SIG-M5 (cell line): ENCODE measurements around the gene PSMB11.

Experiments
- DNase-seq: peaks from one replicate; lab custom pipeline; 2025; lab: John Stamatoyannopoulos, UW

PSMB11 gene

DNA sequence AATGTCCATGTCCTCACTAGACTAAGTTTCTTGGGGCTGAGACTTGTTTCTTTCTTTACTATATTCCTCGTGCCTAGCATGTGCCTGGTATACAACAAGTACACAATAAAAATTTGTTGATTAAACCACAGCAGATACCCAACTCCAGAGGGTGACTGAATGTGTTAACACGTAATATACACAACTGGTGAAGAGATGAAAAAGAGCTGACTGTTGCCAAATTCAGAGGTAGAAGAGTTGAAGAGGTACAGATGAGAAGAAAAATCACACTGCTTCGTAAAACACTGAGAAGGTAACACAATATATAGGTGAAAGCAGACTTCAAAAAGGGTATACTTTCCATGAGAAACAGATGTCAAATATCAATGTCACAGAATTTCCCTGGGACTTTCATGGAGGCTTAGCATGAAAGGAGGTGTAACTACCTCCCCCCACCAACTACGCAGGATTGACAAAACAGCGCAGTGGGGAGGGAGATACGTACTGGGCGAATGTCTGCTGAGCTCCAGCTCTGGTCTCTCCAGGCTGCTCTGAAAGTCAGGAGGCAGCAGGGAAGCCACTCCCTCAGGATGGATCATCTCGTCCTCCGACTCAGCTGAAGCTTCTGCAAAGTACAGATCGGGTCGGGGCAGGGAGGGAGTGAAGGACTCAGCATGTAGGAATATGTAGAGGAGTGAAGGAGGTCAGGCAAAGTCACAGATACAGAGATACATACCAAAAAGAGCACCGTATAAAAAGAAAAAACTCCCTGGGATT is 47.7 kb downstream of the PSMB11 start:
- DNase-seq: no peak

DNA sequence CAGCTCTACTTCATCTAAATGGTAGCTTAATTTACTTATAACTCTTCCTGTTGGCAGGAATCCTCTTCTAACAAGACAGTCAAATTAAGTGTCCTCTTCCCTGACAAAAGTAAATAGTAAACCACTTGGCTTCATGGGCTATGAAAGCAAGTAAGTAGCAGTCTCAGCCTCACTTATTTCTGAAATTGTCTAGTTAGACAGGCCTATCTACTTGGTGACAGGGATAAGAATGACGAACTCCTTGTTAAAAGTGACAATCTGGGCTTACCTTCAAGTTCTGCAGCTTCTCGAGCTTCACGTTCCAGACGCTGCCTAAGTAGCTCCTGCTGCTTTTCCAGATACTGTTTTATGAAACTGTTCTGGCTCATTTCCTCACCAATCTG is 48.2 kb downstream of the PSMB11 start:
- no peak for DNase-seq

DNA sequence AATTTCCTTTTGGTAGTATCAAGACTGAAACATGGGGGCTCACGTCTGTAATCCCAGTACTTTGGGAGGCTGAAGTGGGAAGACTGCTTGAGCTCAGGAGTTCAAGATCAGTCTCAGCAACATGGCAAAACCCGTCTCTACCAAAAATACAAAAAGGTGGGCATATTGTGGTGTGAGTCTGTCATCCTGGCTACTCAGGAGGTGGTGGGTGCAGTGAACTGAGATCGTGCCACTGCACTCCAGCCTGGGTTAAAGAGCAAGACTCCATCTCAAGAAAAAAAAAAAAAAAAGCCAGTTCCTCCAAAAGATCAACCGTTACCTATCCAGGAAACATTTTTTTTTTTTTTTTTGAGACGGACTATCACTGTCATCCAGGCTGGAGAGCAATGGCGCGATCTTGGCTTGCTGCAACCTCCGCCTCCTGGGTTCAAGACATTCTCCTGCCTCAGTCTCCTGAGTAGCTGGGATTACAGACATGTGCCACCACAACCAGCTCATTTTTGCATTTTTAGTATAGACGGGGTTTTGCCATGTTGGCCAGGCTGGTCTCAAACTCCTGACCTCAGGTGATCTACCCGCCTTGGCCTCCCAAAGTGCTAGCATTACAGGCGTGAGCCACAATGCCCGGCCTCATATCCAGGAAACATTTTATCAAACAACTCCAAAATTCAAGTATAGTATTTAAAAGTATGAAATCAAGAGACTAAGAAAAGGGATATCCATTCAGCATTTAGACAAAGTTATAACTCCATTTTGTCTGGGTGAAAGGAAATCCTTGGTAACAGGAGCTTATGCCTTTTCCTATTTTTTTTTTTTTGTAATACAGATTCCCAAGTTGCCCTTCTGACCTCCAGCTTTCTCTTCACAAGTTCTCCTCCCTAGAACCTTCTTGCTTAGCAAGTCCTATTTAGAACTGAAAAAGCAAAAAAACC is 49.5 kb downstream of the PSMB11 start:
- DNase-seq: no peak

DNA sequence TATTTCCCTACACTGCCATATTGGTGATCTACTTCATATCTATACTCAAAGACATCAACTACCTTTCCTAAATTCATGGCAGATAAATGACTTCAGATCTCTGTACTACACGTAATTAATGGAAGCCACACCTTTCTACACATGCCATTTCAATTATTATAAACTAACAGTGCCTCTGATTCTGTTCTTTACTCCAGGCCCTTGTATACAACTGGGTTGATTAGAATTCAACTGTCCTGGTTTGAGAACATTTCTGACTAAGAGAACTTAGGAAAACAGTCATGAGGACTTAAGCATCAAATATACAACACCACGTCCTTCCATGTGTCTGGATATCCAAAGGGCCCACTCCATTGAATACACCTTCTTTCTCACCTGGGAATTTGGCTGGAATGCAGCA is 51.1 kb downstream of the PSMB11 start:
- DNase-seq: no peak

DNA sequence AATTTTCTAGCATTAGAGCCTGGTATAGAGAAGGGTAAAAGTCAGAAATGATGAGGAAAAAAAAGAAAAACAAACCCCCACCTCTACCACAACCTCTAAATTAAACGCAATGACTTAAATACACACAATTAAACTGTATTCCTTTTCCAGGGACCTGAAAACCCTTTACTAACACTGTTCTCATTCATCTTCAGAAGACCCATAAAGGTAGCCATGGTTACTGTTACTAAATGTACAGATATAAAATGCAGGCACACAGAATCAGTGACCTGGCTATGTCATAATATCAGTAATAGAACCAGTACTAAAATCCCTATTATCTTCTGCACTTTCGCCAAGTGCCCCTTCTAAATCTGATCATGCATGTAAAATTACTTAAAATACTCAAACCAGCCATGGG is 51.5 kb downstream of the PSMB11 start:
- no peak for DNase-seq
